Vagina (tissue), 2 donors: ENCODE data around the gene AK1.

Experiments
- CTCF ChIP-seq, 3 experiments: fragments of 450-650 bp in 2 of 3; fragments of 200-600 bp in 1 of 3; sonication (generic) in 1 of 3; IDR thresholded peaks; one replicate each; pipeline ENCODE4 v1.5.1; 2017 to 2019; ENCODE audit warnings: antibody characterized with exemption in 3 of 3, mild to moderate bottlenecking in 2 of 3, moderate library complexity in 2 of 3
- POLR2A ChIP-seq, 2 donors: fragments of 450-650 bp; IDR thresholded peaks; one replicate each; pipeline ENCODE4 v1.6.1; 2017; ENCODE audit warnings: antibody characterized with exemption in 2 of 2, mild to moderate bottlenecking in 2 of 2, moderate library complexity in 2 of 2
- POLR2AphosphoS5 ChIP-seq, 2 donors: sonication (generic); formaldehyde crosslinking; IDR thresholded peaks; one replicate each; pipeline ENCODE4 v1.9.0; 2017; ENCODE audit warnings: antibody characterized with exemption in 2 of 2, mild to moderate bottlenecking in 2 of 2, low read depth in 1 of 2; ENCODE audit not compliant: insufficient read depth in 1 of 2

GRCh38 chr9:127904561-127905003 is 27.1 kb upstream of the AK1 start:
- TF ChIP-seq POLR2A (IDR thresholded peaks at IDR 0.05) = no peak
- no peak for TF ChIP-seq CTCF (IDR thresholded peaks at IDR 0.05)
- TF ChIP-seq POLR2AphosphoS5 (IDR thresholded peaks at IDR 0.05; ENCODE audit: insufficient read depth in 1 of 2, low read depth in 1 of 2) = no peak
